ENCODE measurements around the gene MYO1H.

Gene MYO1H, protein sequence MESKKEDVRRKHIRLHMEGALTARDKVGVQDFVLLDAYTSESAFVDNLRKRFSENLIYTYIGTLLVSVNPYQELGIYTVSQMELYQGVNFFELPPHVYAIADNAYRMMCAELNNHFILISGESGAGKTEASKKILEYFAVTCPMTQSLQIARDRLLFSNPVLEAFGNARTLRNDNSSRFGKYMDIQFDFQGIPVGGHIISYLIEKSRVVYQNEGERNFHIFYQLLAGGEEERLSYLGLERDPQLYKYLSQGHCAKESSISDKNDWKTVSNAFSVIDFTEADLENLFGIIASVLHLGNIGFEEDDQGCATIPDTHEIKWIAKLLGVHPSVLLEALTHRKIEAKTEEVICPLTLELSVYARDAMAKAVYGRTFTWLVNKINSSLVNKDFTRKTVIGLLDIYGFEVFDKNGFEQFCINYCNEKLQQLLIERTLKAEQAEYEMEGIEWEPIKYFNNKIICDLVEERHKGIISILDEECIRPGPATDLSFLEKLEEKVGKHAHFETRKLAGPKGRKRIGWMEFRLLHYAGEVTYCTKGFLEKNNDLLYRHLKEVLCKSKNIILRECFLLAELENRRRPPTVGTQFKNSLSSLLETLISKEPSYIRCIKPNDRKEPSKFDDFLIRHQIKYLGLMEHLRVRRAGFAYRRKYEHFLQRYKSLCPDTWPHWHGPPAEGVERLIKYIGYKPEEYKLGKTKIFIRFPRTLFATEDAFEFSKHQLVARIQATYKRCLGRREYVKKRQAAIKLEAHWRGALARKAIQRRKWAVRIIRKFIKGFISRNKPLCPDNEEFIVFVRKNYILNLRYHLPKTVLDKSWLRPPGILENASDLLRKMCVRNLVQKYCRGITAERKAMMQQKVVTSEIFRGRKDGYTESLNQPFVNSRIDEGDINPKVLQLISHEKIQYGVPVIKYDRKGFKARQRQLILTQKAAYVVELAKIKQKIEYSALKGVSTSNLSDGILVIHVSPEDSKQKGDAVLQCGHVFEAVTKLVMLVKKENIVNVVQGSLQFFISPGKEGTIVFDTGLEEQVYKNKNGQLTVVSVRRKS

DNA sequence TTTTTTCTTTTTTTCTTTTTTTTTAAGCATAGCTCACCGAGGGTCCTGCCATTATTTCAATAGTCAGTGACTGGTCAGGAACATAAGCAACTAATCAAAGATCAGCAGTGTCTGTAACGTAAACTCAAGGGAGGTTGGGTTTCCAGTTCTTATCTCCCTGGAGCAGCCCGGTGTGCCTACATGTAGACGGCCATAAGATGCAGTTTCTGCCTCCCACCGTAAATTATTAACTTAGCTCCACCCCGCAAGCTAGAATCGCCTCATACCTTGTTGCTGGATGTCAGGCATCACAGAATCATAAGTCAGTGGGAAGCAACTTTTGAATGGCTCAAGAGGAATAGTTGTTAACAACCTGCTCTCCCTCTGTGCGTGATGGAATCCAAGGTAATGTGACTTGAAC is at the start of gene MYO1H:
Gene MYO1H (plus strand): TSS at position 312 of the 400 bp plus-strand sequence. CDS start 61 bp downstream, at position 373.
- Histone ChIP-seq H3K4me1 (ENCODE audit: insufficient read depth, insufficient read length) (no peaks in the 10 kb centered on the region), H3K36me3 (ENCODE audit: insufficient read depth, insufficient read length, low read length) (no peaks in the 10 kb centered on the region), H3K9me3 (ENCODE audit: insufficient read depth, low read length) (peaks cover 10% of the 10 kb centered on the region; the same call in 1 of the 2 replicates), H3K9ac (ENCODE audit: insufficient read length, low read depth) (no peak within 1 kb of the TSS), H3K4me3 (ENCODE audit: insufficient read length, low read depth) (no peak within 1 kb of the TSS), H3K27me3 (ENCODE audit: insufficient read depth, insufficient read length) (no peaks in the 10 kb centered on the region)
- no peak for DNase-seq (ENCODE audit: low read depth, low spot score)
- TF ChIP-seq SUZ12 (IDR thresholded peaks at IDR 0.05; ENCODE audit: extremely low read depth, insufficient read depth, insufficient read length) (no peak), YY1 (IDR thresholded peaks at IDR 0.05; ENCODE audit: insufficient read depth, insufficient read length) (no peak), ZNF274 (IDR thresholded peaks at IDR 0.05; ENCODE audit: low read depth, low read length) (no peak)

DNA sequence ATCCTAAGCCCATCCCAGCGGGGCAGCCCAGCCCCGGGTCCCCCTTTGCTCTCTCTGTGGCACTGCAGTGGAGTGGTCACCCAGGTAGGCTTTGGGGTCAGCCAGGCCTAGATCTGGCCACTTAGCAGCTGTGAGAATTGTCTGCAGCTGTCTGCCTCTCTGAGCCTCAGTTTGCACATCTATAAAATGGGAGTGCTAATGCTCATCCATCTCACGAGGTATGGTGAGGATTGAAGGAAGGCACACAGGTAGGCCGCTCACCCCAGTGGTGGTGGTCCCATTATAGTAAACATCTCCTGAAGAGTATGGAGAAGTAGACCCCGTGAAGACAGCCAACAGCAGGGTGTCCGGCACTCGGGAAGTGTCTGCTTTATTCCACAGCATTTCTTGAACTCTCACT is 47.9 kb upstream of the MYO1H start:
- Histone ChIP-seq H3K4me1 (ENCODE audit: insufficient read depth, insufficient read length) (peaks cover 2% of the 10 kb centered on the region), H3K9me3 (ENCODE audit: insufficient read depth, low read length) (no peaks in the 10 kb centered on the region), H3K4me3 (ENCODE audit: insufficient read length, low read depth) (no peak overlapping the region), H3K9ac (ENCODE audit: insufficient read length, low read depth) (no peak overlapping the region), H3K36me3 (ENCODE audit: insufficient read depth, insufficient read length, low read length) (no peaks in the 10 kb centered on the region), H3K27me3 (ENCODE audit: insufficient read depth, insufficient read length) (no peaks in the 10 kb centered on the region)
- DNase-seq (ENCODE audit: low read depth, low spot score), result no peak
- TF ChIP-seq SUZ12 (IDR thresholded peaks at IDR 0.05; ENCODE audit: extremely low read depth, insufficient read depth, insufficient read length) (no peak), ZNF274 (IDR thresholded peaks at IDR 0.05; ENCODE audit: low read depth, low read length) (no peak), YY1 (IDR thresholded peaks at IDR 0.05; ENCODE audit: insufficient read depth, insufficient read length) (no peak)

DNA sequence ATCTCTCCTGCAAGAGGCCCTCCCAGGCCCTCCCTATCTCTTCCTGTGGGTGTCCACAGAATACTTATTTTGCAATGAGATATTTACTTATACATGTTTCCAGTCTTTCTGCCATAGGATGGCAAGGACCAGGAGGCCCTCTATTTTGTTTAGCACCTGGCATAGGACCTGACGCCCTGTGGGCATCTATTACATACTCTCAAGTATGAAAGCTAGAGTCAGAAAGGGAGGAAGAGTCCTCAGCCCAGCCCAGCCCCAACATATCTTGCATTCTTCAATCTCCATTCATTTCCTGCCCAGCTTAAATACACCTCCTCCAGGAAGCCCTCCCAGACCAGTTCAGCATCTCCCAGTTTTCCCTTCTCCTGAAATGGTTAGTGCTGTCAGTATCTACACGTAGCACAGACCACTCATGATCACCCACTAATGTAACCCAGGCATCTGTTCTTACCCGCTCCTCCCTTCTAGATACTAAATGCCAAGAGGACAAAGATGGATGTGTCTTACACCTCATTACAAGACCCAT is 46.0 kb upstream of the MYO1H start:
- no peak overlapping the region for H3K4me3 ChIP-seq (ENCODE audit: insufficient read length, low read depth)
- H3K27me3 ChIP-seq (ENCODE audit: insufficient read depth, insufficient read length), result peaks cover 6% of the 10 kb centered on the region
- no peaks in the 10 kb centered on the region for H3K36me3 ChIP-seq (ENCODE audit: insufficient read depth, insufficient read length, low read length)
- H3K9me3 ChIP-seq (ENCODE audit: insufficient read depth, low read length), result no peaks in the 10 kb centered on the region
- H3K4me1 ChIP-seq (ENCODE audit: insufficient read depth, insufficient read length), result peaks cover 6% of the 10 kb centered on the region
- no peak for DNase-seq (ENCODE audit: low read depth, low spot score)
- no peak overlapping the region for H3K9ac ChIP-seq (ENCODE audit: insufficient read length, low read depth)
- no peak for TF ChIP-seq YY1 (IDR thresholded peaks at IDR 0.05; ENCODE audit: insufficient read depth, insufficient read length)

DNA sequence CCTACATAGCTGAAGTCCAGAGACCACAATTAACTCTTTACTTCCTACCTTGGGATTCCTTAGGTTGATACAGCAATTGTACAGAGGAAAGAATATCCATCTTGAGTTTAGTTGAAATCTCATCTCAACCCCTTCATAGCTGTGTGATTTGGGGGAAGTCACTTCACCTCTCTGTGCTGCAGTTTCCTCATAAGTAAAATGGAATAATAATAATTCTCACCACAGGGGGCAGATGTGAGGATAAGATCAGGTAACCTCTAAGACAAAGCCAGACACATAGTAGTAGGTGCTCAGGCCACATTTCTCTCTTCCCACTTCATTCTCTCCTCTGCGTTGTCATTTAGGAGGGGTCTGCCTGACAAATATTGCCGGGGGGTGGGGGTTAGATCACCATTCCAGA is 45.3 kb upstream of the MYO1H start:
- H3K9ac ChIP-seq (ENCODE audit: insufficient read length, low read depth), result no peak overlapping the region
- H3K9me3 ChIP-seq (ENCODE audit: insufficient read depth, low read length), result no peaks in the 10 kb centered on the region
- H3K36me3 ChIP-seq (ENCODE audit: insufficient read depth, insufficient read length, low read length), result no peaks in the 10 kb centered on the region
- H3K4me3 ChIP-seq (ENCODE audit: insufficient read length, low read depth), result no peak overlapping the region
- no peak for DNase-seq (ENCODE audit: low read depth, low spot score)
- peaks cover 13% of the 10 kb centered on the region for H3K27me3 ChIP-seq (ENCODE audit: insufficient read depth, insufficient read length)
- peaks cover 6% of the 10 kb centered on the region for H3K4me1 ChIP-seq (ENCODE audit: insufficient read depth, insufficient read length)
- TF ChIP-seq YY1 (IDR thresholded peaks at IDR 0.05; ENCODE audit: insufficient read depth, insufficient read length) (no peak), ZNF274 (IDR thresholded peaks at IDR 0.05; ENCODE audit: low read depth, low read length) (no peak), SUZ12 (IDR thresholded peaks at IDR 0.05; ENCODE audit: extremely low read depth, insufficient read depth, insufficient read length) (no peak)

DNA sequence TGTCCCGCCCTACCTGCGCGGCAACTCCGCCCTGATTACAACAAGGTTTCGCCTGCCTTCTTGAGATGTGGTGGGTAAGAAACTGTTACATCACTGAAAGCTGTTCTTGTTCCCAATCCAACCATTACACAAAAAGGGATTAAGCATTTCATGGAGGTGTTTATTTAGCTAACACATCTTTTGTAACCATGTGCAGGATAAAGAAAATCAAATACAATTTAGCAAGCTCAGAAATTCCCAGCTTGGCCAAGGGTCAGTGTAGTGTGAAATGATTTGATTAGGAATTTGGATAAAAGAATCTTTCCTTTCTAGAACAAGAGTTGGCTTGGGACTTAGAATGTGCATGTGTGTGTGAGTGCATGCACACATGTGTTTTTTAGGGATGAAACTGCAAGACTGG is 44.9 kb upstream of the MYO1H start:
- Histone ChIP-seq H3K36me3 (ENCODE audit: insufficient read depth, insufficient read length, low read length) (no peaks in the 10 kb centered on the region), H3K4me3 (ENCODE audit: insufficient read length, low read depth) (no peak overlapping the region), H3K27me3 (ENCODE audit: insufficient read depth, insufficient read length) (peaks cover 17% of the 10 kb centered on the region), H3K9ac (ENCODE audit: insufficient read length, low read depth) (no peak overlapping the region), H3K4me1 (ENCODE audit: insufficient read depth, insufficient read length) (peaks cover 6% of the 10 kb centered on the region), H3K9me3 (ENCODE audit: insufficient read depth, low read length) (no peaks in the 10 kb centered on the region)
- DNase-seq (ENCODE audit: low read depth, low spot score), result no peak
- no peak for TF ChIP-seq YY1 (IDR thresholded peaks at IDR 0.05; ENCODE audit: insufficient read depth, insufficient read length)
- TF ChIP-seq ZNF274 (IDR thresholded peaks at IDR 0.05; ENCODE audit: low read depth, low read length), result no peak
- TF ChIP-seq SUZ12 (IDR thresholded peaks at IDR 0.05; ENCODE audit: extremely low read depth, insufficient read depth, insufficient read length), result no peak

DNA sequence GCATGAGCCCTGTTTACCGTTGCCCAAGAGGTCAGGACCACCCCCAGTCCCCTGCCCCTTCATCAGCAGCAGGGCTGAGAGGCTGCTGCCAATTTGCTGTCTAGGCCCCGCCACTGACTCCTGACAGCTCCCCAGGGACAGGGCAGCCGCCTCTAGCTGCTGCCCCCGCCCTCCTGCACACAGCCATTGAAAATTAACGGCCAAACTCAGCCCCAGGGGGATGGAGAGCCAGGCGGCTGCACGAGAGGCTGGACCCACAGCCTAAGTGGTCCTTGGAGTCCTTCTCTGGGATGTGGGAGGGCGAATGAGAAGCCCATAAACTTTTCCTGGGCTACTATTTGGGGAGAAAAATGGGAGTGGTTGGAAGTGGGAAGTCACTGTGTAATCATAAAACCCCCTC is 43.2 kb upstream of the MYO1H start:
- no peak for DNase-seq (ENCODE audit: low read depth, low spot score)
- no peak overlapping the region for H3K9ac ChIP-seq (ENCODE audit: insufficient read length, low read depth)
- H3K36me3 ChIP-seq (ENCODE audit: insufficient read depth, insufficient read length, low read length), result no peaks in the 10 kb centered on the region
- H3K9me3 ChIP-seq (ENCODE audit: insufficient read depth, low read length), result no peaks in the 10 kb centered on the region
- H3K4me3 ChIP-seq (ENCODE audit: insufficient read length, low read depth), result no peak overlapping the region
- H3K4me1 ChIP-seq (ENCODE audit: insufficient read depth, insufficient read length), result peaks cover 6% of the 10 kb centered on the region
- H3K27me3 ChIP-seq (ENCODE audit: insufficient read depth, insufficient read length), result peaks cover 28% of the 10 kb centered on the region
- TF ChIP-seq ZNF274 (IDR thresholded peaks at IDR 0.05; ENCODE audit: low read depth, low read length) (no peak), SUZ12 (IDR thresholded peaks at IDR 0.05; ENCODE audit: extremely low read depth, insufficient read depth, insufficient read length) (no peak), YY1 (IDR thresholded peaks at IDR 0.05; ENCODE audit: insufficient read depth, insufficient read length) (no peak)

Measured in NT2/D1 (cell line).